ENCODE results near the gene CLCN6.

CLCN6 gene

DNA sequence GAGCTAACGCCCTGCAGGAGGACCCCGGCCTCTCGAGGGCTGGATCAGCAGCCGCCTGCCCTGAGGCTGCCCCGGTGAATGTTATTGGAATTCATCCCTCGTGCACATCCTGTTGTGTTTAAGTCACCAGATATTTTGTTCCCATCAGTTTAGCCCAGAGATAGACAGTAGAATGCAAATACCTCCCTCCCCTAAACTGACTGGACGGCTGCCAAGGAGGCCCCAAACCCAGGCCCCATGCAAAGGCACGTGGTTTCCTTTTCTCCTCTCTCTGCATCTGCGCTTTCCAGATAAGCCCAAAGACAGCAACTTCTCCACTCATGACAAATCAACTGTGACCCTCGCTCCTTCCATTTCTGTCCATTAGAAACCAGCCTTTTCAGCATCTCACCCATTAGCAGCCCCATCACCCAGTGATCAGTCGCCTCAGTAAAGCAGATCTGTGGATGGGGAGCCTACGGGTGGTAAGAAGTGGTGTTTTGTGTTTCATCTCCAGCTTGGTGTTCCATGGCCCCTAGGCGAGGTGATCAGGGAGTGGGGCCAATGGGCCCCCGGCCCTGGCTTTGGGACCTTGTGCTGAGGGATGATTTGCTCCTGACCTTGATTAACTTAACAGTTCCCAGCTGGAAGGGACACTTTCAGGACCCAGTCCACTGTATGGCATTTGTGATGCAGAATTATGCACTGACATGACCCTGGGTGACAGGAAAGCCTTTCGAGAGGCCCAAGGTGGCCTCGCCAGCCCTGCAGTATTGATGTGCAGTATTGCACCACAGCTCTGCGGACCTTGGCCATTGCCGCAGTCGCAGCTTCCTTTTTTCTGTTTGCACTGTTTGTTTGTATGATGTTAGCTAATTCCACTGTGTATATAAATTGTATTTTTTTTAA is 36.4 kb downstream of the CLCN6 start:
- no peaks in the 10 kb centered on the region for H3K27me3 ChIP-seq (ENCODE audit: insufficient read depth, low read depth, severe bottlenecking)
- peaks cover 63% of the 10 kb centered on the region for H3K36me3 ChIP-seq
- H3K4me3 ChIP-seq (ENCODE audit: low read depth, low read length): no peak overlapping the region
- no peak for DNase-seq
- no peak for TF ChIP-seq CTCF (IDR thresholded peaks at IDR 0.05; ENCODE audit: low read depth, low read length)
- no peak overlapping the region; the same call in 1 of the 2 replicates for H3K27ac ChIP-seq
- no peaks in the 10 kb centered on the region for H3K9me3 ChIP-seq (ENCODE audit: severe bottlenecking)

- H3K27me3 ChIP-seq (ENCODE audit: insufficient read depth, low read depth, severe bottlenecking): no peaks in the 10 kb centered on the region
- peaks cover 32% of the 10 kb centered on the region for H3K36me3 ChIP-seq
- no peak overlapping the region for H3K27ac ChIP-seq
- TF ChIP-seq CTCF (IDR thresholded peaks at IDR 0.05; ENCODE audit: low read depth, low read length): 0 out of 2 replicates have a peak, but pooled peaks have one; percentile 3
- H3K9me3 ChIP-seq (ENCODE audit: severe bottlenecking): no peaks in the 10 kb centered on the region
- DNase-seq: peak; percentile 42
- no peak overlapping the region for H3K4me3 ChIP-seq (ENCODE audit: low read depth, low read length)
Measured at GRCh38 chr1:11845641-11846335, 39.8 kb downstream of the CLCN6 start.

GRCh38 chr1:11847667-11848372 is 41.8 kb downstream of the CLCN6 start, which contains the start of gene NPPA:
Gene NPPA, minus strand, starts transcription at chr1:11847783. Its CDS starts 99 bp downstream, at chr1:11847684.
- Histone ChIP-seq H3K4me3 (ENCODE audit: low read depth, low read length) (no peak within 1 kb of the TSS), H3K27ac (no peak within 1 kb of the TSS), H3K36me3 (peaks cover 15% of the 10 kb centered on the region), H3K9me3 (ENCODE audit: severe bottlenecking) (no peaks in the 10 kb centered on the region), H3K27me3 (ENCODE audit: insufficient read depth, low read depth, severe bottlenecking) (no peaks in the 10 kb centered on the region)
- no peak for DNase-seq
- TF ChIP-seq CTCF (IDR thresholded peaks at IDR 0.05; ENCODE audit: low read depth, low read length): no peak

- H3K4me3 ChIP-seq (ENCODE audit: low read depth, low read length): no peak overlapping the region
- H3K27me3 ChIP-seq (ENCODE audit: insufficient read depth, low read depth, severe bottlenecking): no peaks in the 10 kb centered on the region
- H3K36me3 ChIP-seq: peaks cover 14% of the 10 kb centered on the region
- no peaks in the 10 kb centered on the region for H3K9me3 ChIP-seq (ENCODE audit: severe bottlenecking)
- no peak for TF ChIP-seq CTCF (IDR thresholded peaks at IDR 0.05; ENCODE audit: low read depth, low read length)
- H3K27ac ChIP-seq: no peak overlapping the region
- no peak for DNase-seq
Measured at GRCh38 chr1:11848373-11848700, 42.3 kb downstream of the CLCN6 start.

DNA sequence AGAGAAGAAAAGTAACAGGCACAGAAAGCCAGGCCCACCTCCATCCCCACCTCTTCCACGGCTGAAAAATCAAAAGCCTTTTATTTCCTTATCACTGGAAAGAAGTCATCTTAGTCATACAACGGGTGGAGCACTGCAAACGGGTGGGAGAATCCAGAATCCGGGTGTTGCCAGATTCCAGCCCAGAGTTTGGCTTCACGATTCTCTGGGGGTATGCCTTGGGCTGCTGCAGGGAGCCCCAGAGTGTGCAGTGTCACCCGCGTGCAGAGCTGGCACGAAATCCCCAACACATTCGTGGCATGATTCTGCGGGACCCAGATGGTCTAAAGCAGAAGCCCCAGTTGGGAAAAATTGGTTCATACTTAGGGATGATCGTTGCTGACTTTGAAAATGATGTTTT is 44.2 kb downstream of the CLCN6 start:
- no peak overlapping the region for H3K27ac ChIP-seq
- H3K36me3 ChIP-seq: no peaks in the 10 kb centered on the region
- no peak for DNase-seq
- TF ChIP-seq CTCF (IDR thresholded peaks at IDR 0.05; ENCODE audit: low read depth, low read length): no peak
- H3K27me3 ChIP-seq (ENCODE audit: insufficient read depth, low read depth, severe bottlenecking): no peaks in the 10 kb centered on the region
- H3K4me3 ChIP-seq (ENCODE audit: low read depth, low read length): no peak overlapping the region
- H3K9me3 ChIP-seq (ENCODE audit: severe bottlenecking): no peaks in the 10 kb centered on the region

Data from WERI-Rb-1 (cell line).